Activated gamma-delta T cell (primary cell): Measurements from ENCODE around the gene ASTN1.

ENCODE experiments used
- DNase-seq: peaks from one replicate; lab custom pipeline; 2025; lab: John Stamatoyannopoulos, UW

The ASTN1 gene

GRCh38 chr1:177163844-177164379 lies 600 bp downstream of the ASTN1 start:
- no peak for DNase-seq

GRCh38 chr1:177162243-177162642 lies 2.3 kb downstream of the ASTN1 start:
- DNase-seq, result no peak

DNA sequence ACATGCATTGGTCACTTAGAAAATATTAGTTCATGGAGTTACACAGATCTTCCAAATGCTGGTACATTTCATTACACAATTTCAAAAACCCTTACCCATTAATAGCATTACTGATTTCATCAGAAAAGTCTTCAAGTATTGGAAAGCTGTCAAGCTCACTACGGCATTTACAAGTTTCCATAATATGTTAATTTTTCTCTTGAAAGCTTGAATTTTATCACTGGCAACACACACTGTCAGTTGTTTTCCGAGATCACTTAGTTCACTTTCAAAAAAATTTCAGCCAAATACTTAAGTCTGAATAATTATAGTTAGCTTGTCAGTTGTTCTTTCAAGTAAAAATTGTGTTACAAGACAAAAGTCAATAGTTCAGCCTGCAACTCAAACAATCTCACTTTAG lies 18.0 kb downstream of the ASTN1 start:
- no peak for DNase-seq

GRCh38 chr1:177145106-177146070 lies 19.1 kb downstream of the ASTN1 start:
- DNase-seq, result no peak

GRCh38 chr1:177142791-177143271 lies 21.7 kb downstream of the ASTN1 start:
- DNase-seq, result no peak

DNA sequence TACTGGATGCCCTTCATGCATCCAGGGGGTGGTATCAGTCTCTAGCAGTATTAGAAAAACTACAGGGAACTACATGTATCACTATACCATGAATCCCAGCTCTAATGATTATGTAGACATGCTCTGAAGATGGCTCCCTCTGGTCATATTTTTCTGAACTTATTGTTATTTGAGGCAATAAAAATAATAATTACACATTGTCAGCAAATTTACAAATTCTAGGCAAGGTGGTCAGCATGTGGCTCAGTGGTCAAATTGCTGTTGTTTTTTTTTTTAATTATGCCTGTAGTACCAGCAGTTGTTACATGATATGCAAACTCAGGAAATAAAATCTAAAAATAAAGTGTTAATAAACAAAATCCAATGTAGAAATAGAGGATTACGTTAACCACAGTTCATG lies 22.5 kb downstream of the ASTN1 start:
- DNase-seq, result no peak

DNA sequence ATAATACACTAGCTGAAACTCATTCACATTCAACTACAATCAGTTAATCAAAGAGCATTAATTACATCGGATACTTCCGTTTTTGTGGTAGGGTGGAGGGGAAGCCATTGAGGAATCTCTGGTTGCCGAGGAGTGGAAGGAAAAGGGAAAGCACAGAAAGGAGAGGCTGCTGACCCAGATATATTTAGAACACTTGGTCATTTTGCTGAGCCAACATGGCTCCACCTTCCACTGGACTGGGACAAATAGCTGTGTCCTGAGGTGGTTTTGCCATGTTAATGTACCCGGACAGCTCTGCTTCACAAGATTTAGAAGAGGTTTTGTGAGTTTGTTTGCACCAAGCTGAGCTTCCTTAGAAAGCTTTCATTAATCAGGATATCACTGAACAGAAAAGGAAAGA lies 26.2 kb downstream of the ASTN1 start:
- DNase-seq, result no peak

DNA sequence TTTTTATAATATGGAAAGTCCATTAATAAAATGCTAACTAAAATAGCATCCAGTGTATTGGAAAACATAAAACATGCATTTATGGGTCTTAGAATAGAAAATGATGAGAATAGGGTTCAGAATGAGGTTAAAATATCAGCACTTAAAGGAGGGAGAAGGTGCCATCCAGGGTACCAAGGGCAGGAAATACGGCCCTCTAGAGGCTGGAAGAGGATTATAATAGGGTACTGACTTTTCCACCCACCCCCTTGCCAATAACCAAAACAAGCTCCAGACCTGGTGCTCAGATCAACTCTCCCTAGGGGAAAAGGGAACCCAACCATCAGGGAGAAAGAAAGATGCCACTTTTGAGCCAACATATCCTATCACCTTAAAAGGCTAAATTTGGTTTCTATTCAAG lies 26.7 kb downstream of the ASTN1 start:
- DNase-seq, result no peak

DNA sequence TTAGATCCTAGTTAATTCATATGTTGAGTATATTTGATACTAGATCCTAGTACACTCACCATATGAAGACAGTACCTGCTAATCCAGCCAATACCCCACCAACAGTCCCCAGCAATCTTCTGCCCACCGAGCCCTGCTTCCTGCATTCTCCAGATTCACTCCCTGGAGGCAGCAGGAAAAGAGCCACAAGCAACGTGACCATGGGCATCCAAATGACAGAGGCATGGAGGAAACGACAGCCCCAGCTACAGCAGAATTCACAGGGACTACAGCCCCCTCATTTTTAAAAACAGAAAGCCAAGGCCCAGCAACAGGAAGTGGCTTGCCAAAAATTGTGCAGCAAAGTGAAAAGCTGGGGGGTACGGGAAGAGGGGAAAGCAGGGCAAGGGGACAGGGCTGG lies 29.3 kb downstream of the ASTN1 start:
- no peak for DNase-seq

DNA sequence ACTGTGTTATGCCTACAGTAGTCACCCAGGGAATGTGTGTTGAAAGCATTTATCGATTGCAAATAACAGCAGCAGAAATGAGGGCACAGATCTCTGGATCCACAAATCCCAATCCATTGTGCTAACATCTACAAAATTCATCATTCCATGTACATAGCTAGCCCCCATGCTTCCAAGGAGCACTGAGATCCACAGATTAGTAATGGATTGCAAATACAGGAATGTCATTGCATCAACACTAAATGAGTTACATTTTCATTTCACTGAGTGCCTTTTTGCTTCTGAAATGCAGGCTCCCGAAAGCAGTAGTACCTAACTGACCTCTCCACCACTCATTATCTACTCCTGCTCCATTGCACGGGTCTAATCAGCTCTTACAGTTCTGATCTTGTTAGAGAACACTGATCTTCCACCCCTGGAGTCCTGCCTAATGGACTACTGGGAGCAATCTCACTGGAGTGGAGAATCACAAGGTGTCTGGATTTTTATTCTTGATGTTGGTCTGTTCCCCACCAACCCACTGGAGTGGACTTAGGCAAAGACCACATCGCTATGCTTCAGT lies 30.5 kb downstream of the ASTN1 start:
- no peak for DNase-seq

DNA sequence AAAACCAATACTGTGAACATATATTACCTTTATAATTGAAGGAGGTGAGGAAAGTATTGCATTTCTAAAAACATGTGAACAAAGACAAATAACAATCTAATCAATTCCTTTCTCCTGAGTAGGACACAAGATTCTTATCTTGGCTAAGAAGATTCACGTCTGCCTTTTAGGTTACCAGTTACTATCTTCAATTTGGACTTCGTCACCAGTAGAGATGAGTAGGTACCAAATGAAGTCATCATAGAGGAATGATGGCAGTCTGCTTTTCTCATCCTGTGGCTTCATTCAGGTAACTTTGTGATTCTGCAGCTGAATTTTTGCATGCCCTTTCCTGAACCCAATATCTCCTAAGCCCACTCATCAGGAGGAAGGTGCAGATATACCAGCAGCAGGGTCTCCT lies 32.4 kb downstream of the ASTN1 start:
- DNase-seq, result no peak

DNA sequence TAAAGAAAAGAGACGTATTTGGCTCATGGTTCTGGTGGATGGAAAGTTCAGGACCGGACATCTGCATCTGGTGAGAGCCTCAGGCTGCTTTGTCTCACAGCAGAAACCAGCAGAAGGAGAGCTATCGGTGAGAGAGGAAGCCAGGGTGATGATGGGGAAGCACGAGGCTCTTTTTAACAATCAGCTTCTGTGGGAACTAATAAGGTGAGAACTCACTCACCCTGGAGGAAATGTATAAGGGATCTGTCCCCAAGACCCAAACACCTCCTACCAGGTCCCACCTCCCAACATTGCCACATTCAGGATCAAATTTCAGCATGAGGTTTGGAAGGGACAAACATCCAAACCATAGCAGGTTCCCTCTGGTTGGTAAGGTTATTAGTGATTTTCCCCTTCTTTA lies 32.8 kb downstream of the ASTN1 start:
- no peak for DNase-seq

DNA sequence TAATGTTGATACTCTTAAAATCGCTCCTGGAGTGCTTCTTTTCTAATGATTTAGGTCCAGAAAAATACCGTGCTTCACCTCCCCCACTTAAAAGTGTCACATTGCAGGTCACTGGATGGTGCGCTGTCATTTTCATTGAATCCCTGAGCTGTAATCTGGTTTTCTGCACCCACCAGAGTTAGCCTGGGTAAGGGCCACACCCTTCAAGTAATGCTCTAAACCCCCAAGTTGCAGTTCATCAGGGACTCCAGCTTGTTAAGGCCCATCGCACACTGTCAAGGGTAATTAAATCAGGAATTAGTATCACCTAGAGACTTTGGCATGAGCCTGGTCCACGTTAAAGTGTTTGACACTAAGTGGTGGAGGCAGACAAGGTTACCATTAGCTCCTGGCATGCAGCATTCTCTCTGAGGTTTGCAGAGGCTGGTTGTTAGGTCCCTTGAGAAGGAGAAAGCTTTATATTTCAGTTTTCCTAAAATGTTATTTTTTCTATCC lies 34.0 kb downstream of the ASTN1 start:
- no peak for DNase-seq

- no peak for DNase-seq
Measured at GRCh38 chr1:177128665-177129281, 35.7 kb downstream of the ASTN1 start.

GRCh38 chr1:177126267-177126666 lies 38.2 kb downstream of the ASTN1 start:
- DNase-seq, result no peak

- no peak for DNase-seq
Measured at GRCh38 chr1:177124577-177125278, 39.8 kb downstream of the ASTN1 start.

GRCh38 chr1:177122461-177123251 lies 41.9 kb downstream of the ASTN1 start:
- no peak for DNase-seq

- no peak for DNase-seq
Measured at GRCh38 chr1:177119311-177119710, 45.2 kb downstream of the ASTN1 start.

DNA sequence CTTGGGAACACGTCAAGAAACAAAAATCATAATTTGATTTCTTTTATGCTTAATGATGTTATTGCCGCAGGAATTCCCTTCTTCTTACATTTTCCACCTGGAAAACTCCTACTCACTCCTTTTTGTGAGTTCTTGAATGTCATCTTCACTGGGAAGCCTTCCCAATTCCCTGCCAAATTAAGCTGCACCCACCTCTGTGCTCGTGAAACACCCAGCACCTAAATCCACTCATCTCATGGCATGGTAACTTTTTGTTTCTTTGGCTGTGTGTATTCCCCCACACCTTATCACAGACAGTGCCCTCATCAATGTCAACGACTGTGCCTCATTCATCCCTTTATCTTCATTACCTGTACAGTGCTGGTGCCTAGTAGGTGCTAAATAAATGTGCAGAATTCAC lies 45.6 kb downstream of the ASTN1 start:
- DNase-seq, result no peak

GRCh38 chr1:177116941-177117340 lies 47.6 kb downstream of the ASTN1 start:
- no peak for DNase-seq
